HFFc6 (cell line): ENCODE results near the gene FAM9C. TPM values are rescaled to one million over a fixed set of nuclear protein-coding genes. Genes with fewer than 3 reads are reported as not detected.
"Not testable (repeated sequence)": the region's sequence is repeated elsewhere in the genome, so short reads cannot be mapped to it uniquely, and the experiment has no call there.

ENCODE experiments used
- DNase-seq: peaks from one replicate; pipeline ENCODE4 v3.0.0-alpha.2; 2018
- H3K27ac Mint-ChIP-seq: 2 replicates; pipeline ENCODE4 v1.8.0; 2020; ENCODE audit warnings: mild to moderate bottlenecking, mixed read lengths
- H3K27me3 Mint-ChIP-seq: 2 replicates; pipeline ENCODE4 v1.8.0; 2021; ENCODE audit warnings: mild to moderate bottlenecking, moderate library complexity, mixed read lengths; ENCODE audit not compliant: insufficient read depth
- H3K36me3 Mint-ChIP-seq: 2 replicates; pipeline ENCODE4 v1.8.0; 2021; ENCODE audit warnings: low read depth, mixed read lengths
- H3K4me1 Mint-ChIP-seq: 2 replicates; pipeline ENCODE4 v1.8.0; 2020; ENCODE audit warnings: low read depth, mixed read lengths
- H3K4me3 Mint-ChIP-seq: 2 replicates; pipeline ENCODE4 v1.8.0; 2020; ENCODE audit warnings: mild to moderate bottlenecking, moderate library complexity, mixed read lengths
- H3K9me3 Mint-ChIP-seq: 2 replicates; pipeline ENCODE4 v1.8.0; 2020; ENCODE audit warnings: mild to moderate bottlenecking, mixed read lengths
- CTCF ChIP-seq: fragments of 200-600 bp; sonication (generic); IDR thresholded peaks from 2 replicates; pipeline ENCODE4 v1.5.0; 2021; ENCODE audit warnings: antibody characterized with exemption, mild to moderate bottlenecking
- total RNA-seq, 6 experiments: library from RNA; stranded (reverse); fragmentation: NEBNext Ultra II Directional; extraction: Animal tissue kit (Norgen Biotek cat#: 25700); gene quantifications; 2 replicates in 1 of 6; 3 replicates in 5 of 6; pipeline ENCODE4 v1.2.3, GENCODE V29; 2021

Gene FAM9C
- total RNA-seq, 6 experiments from 2014 or later = not detected

GRCh38 chrX:13090027-13090338, 45.6 kb upstream of the FAM9C start:
- no peak for DNase-seq
- Mint-ChIP-seq H3K9me3 (no peaks in the 10 kb centered on the region), H3K4me3 (no peak overlapping the region), H3K4me1 (peaks cover 11% of the 10 kb centered on the region; the same call in 1 of the 2 replicates), H3K27me3 (no peaks in the 10 kb centered on the region; the same call in 1 of the 2 replicates), H3K36me3 (no peaks in the 10 kb centered on the region), H3K27ac (no peak overlapping the region)
- TF ChIP-seq CTCF = no peak

GRCh38 chrX:13088156-13088487, 43.7 kb upstream of the FAM9C start:
- no peak for DNase-seq
- no peaks in the 10 kb centered on the region for H3K9me3 Mint-ChIP-seq
- no peak overlapping the region for H3K27ac Mint-ChIP-seq
- no peaks in the 10 kb centered on the region; the same call in 1 of the 2 replicates for H3K27me3 Mint-ChIP-seq
- H3K4me3 Mint-ChIP-seq = no peak overlapping the region
- H3K4me1 Mint-ChIP-seq = peaks cover 7% of the 10 kb centered on the region; the same call in 1 of the 2 replicates
- no peaks in the 10 kb centered on the region for H3K36me3 Mint-ChIP-seq
- no peak for TF ChIP-seq CTCF

GRCh38 chrX:13087322-13088155, 43.1 kb upstream of the FAM9C start:
- Mint-ChIP-seq H3K4me1 (peaks cover 8% of the 10 kb centered on the region), H3K36me3 (no peaks in the 10 kb centered on the region), H3K27me3 (no peaks in the 10 kb centered on the region; the same call in 1 of the 2 replicates), H3K27ac (no peak overlapping the region), H3K4me3 (no peak overlapping the region), H3K9me3 (no peaks in the 10 kb centered on the region)
- no peak for TF ChIP-seq CTCF
- DNase-seq = no peak

- H3K27ac Mint-ChIP-seq, H3K4me3 Mint-ChIP-seq, H3K27me3 Mint-ChIP-seq, DNase-seq, H3K36me3 Mint-ChIP-seq, H3K9me3 Mint-ChIP-seq: not testable (repeated sequence)
- H3K4me1 Mint-ChIP-seq = peaks cover 15% of the 10 kb centered on the region
Measured at GRCh38 chrX:13086793-13087321, 42.4 kb upstream of the FAM9C start.

- TF ChIP-seq CTCF = no peak
- Mint-ChIP-seq H3K27me3 (no peaks in the 10 kb centered on the region; the same call in 1 of the 2 replicates), H3K27ac (no peak overlapping the region), H3K36me3 (no peaks in the 10 kb centered on the region), H3K4me1 (peaks cover 23% of the 10 kb centered on the region), H3K9me3 (no peaks in the 10 kb centered on the region), H3K4me3 (no peak overlapping the region)
- no peak for DNase-seq
Measured at GRCh38 chrX:13086076-13086475, 41.7 kb upstream of the FAM9C start.

GRCh38 chrX:13085526-13085925, 41.1 kb upstream of the FAM9C start:
- peaks cover 26% of the 10 kb centered on the region for H3K4me1 Mint-ChIP-seq
- H3K27ac Mint-ChIP-seq = no peak overlapping the region
- no peaks in the 10 kb centered on the region; the same call in 1 of the 2 replicates for H3K27me3 Mint-ChIP-seq
- H3K9me3 Mint-ChIP-seq = no peaks in the 10 kb centered on the region
- H3K36me3 Mint-ChIP-seq = no peaks in the 10 kb centered on the region
- no peak for TF ChIP-seq CTCF
- no peak for DNase-seq
- no peak overlapping the region for H3K4me3 Mint-ChIP-seq
